ENCODE measurements around the gene NUDT3.
A peak's percentile ranks its signal among the peaks of the same experiment; 100 is the strongest.

Gene NUDT3

GRCh38 chr6:34318499-34319470 is 73.7 kb downstream of the NUDT3 start:
- DNase-seq: no peak

- no peak for DNase-seq
Measured at GRCh38 chr6:34317882-34318498, 74.5 kb downstream of the NUDT3 start.

GRCh38 chr6:34317172-34317477 is 75.3 kb downstream of the NUDT3 start:
- DNase-seq: no peak

GRCh38 chr6:34316431-34317171 is 75.9 kb downstream of the NUDT3 start:
- no peak for DNase-seq

- DNase-seq: no peak
Measured at GRCh38 chr6:34315780-34316179, 76.7 kb downstream of the NUDT3 start.

GRCh38 chr6:34315256-34315655 is 77.2 kb downstream of the NUDT3 start:
- no peak for DNase-seq

GRCh38 chr6:34312259-34312658 is 80.2 kb downstream of the NUDT3 start:
- no peak for DNase-seq

- DNase-seq: no peak
Measured at GRCh38 chr6:34310817-34311216, 81.7 kb downstream of the NUDT3 start.

- DNase-seq: peak; percentile 17
Measured at GRCh38 chr6:34308483-34308882, 84.0 kb downstream of the NUDT3 start.

- DNase-seq: no peak
Measured at GRCh38 chr6:34305982-34306708, 86.3 kb downstream of the NUDT3 start.

- DNase-seq: no peak
Measured at GRCh38 chr6:34305497-34305896, 87.0 kb downstream of the NUDT3 start.

GRCh38 chr6:34304164-34304563 is 88.3 kb downstream of the NUDT3 start:
- DNase-seq: no peak

GRCh38 chr6:34302929-34303328 is 89.5 kb downstream of the NUDT3 start:
- DNase-seq: no peak

GRCh38 chr6:34301408-34301807 is 91.1 kb downstream of the NUDT3 start:
- no peak for DNase-seq

- no peak for DNase-seq
Measured at GRCh38 chr6:34300332-34300751, 92.1 kb downstream of the NUDT3 start.

- DNase-seq: no peak
Measured at GRCh38 chr6:34298941-34299340, 93.5 kb downstream of the NUDT3 start.

GRCh38 chr6:34295721-34296120 is 96.7 kb downstream of the NUDT3 start:
- DNase-seq: no peak

GRCh38 chr6:34292954-34293353 is 99.5 kb downstream of the NUDT3 start:
- no peak for DNase-seq

GRCh38 chr6:34289137-34289536 is 103.3 kb downstream of the NUDT3 start:
- DNase-seq: no peak

- no peak for DNase-seq
Measured at GRCh38 chr6:34288581-34288980, 103.9 kb downstream of the NUDT3 start.

GRCh38 chr6:34285448-34286164 is 106.9 kb downstream of the NUDT3 start:
- DNase-seq: no peak

Measured in DMS53 (cell line).